Umbilical cord (tissue), 2 donors: Measurements from ENCODE around the gene RGS9. TPM values are rescaled to one million over a fixed set of nuclear protein-coding genes. Genes with fewer than 3 reads are reported as not detected.
"Not testable (repeated sequence)": the region's sequence is repeated elsewhere in the genome, so short reads cannot be mapped to it uniquely, and the experiment has no call there.

Experiments
- DNase-seq: peaks from one replicate; pipeline ENCODE4 v3.0.0-alpha.2; 2015; ENCODE audit warnings: low spot score
- total RNA-seq: library from RNA; depleted of rRNA; stranded (reverse); fragments of >200 nt; gene quantifications from one replicate; pipeline ENCODE4 v1.2.3, GENCODE V29; 2014; ENCODE audit warnings: low replicate concordance; ENCODE audit not compliant: insufficient read depth

The RGS9 gene
- total RNA-seq, 1 donor from 2014 or later: 20.0 TPM

GRCh38 chr17:65207448-65207847 is 70.3 kb downstream of the RGS9 start:
- not testable (repeated sequence) for DNase-seq

DNA sequence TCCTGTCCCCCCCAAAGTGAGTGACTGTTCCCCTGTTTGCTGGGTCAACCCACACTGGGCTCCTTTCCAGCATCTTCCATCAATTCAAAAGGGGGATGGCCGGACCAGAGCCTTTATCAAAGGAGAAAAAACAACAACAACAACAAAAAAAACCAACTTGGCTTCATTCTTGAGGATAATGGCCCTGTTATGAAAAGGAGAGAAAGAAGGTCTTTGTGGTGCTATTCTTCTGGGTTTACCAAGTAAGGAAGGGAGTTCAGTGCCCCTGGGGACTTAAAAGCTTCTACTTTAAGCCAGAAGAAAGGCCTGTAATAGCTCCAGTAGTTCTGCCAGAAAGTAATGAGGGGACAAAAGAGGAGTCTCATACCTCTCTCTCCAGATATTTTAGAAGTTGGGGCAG is 71.5 kb downstream of the RGS9 start:
- no peak for DNase-seq

DNA sequence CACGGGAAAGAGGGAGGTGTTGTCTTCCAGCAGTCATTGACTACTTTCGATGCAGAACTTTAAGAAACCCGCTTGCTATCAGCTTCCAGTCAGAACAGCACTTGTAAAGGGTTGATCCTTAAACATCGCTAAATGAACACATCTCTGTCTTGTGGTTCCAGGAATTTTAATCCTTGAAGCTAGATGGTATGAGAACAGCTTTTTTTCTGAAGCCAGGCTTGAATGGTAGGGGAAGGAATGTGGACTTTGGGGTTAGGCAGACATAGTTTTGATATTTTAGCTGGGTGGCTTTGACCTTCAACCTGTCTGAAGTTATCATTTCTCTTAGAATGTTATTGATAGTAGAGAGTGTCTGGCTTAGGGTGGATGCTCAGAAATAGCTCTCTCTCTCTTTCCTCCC is 81.1 kb downstream of the RGS9 start:
- peak; percentile 43 for DNase-seq

- DNase-seq: no peak
Observed at GRCh38 chr17:65219124-65219523, 82.0 kb downstream of the RGS9 start.

DNA sequence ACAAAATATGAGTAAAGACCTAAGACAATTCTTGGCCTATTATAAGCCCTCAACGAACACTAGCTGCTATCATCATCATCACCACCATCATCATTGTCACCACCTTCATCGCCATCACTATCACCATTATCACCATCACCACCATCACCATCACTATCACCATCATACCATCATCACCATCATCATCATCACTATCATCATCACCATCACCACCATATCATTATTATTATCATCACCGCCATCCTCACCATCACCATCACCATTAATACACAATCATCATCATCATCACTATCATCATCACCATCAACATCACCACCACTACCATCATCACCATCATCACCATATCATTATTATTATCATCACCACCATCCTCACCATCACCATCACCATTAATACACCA is 82.5 kb downstream of the RGS9 start:
- no peak for DNase-seq

- DNase-seq: no peak
Observed at GRCh38 chr17:65220732-65221131, 83.6 kb downstream of the RGS9 start.

GRCh38 chr17:65222214-65222738 is 85.1 kb downstream of the RGS9 start:
- no peak for DNase-seq

DNA sequence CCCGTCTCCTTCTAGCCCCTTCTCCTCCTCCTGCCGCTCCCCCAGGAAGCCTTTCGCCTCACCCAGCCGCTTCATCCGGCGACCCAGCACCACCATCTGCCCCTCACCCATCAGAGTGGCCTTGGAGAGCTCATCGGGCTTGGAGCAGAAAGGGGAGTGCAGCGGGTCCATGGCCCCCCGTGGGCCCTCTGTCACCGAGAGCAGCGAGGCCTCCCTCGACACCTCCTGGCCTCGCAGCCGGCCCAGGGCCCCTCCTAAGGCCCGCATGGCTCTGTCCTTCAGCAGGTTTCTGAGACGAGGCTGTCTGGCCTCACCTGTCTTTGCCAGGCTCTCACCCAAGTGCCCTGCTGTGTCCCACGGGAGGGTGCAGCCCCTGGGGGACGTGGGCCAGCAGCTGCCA is 87.9 kb downstream of the RGS9 start:
- no peak for DNase-seq

DNA sequence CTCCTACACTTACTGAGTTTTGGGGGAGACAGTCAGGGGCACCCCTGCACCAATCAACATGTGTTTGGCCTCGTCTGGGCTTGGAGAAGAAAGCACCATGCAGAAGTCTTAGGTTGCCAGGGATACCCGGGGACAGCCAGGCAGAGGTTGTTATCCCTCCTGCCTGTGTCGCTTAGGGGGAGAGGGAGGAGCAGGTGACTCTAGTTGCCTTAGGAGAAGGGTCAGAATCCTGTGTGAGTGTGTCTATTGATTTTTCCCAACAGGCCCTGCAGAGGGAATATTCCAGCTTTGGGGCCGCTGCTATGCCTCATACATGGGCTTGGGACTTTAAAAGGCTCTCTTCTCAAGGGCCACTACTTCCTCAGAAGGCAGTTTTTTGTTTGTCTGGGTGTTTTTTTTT is 89.1 kb downstream of the RGS9 start:
- DNase-seq: no peak

DNA sequence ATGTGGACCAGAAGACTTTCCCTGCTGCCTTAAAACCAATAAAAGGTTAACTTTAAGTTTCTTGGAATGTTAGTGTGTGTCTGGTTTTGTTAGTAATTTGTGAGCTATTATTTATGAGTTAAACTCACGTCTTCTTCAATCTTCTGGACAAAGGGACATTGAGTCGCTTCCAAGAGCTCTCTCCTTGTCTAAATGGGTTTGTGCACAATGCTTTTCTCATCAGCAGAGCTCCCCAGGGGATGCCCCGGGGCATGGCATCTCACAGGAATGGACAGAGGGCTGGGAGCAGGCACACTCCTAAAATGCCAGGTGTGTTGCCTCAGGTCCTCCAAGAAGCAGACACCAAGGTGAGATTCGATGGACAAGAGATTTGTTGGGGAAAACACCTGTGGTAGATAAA is 90.5 kb downstream of the RGS9 start:
- DNase-seq: no peak

DNA sequence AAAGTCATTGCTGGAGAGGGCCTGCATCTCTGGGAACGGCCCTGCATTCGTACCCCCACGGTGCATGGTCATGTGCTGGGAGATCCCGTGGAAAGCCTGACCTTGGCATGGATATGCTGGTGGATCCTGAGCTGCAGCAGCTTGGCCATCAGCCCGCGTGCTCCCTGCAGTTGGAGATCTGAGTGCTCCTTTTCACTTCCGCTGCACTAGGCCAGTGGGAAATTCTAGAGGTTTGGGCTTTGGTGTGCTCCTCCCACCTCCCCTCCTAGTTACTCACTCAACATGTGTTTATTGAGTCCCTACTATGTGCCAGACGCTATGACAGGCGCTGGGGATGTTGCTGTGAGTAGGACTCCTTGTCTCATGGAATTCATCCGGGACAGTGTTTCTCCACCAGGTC is 91.1 kb downstream of the RGS9 start:
- no peak for DNase-seq

DNA sequence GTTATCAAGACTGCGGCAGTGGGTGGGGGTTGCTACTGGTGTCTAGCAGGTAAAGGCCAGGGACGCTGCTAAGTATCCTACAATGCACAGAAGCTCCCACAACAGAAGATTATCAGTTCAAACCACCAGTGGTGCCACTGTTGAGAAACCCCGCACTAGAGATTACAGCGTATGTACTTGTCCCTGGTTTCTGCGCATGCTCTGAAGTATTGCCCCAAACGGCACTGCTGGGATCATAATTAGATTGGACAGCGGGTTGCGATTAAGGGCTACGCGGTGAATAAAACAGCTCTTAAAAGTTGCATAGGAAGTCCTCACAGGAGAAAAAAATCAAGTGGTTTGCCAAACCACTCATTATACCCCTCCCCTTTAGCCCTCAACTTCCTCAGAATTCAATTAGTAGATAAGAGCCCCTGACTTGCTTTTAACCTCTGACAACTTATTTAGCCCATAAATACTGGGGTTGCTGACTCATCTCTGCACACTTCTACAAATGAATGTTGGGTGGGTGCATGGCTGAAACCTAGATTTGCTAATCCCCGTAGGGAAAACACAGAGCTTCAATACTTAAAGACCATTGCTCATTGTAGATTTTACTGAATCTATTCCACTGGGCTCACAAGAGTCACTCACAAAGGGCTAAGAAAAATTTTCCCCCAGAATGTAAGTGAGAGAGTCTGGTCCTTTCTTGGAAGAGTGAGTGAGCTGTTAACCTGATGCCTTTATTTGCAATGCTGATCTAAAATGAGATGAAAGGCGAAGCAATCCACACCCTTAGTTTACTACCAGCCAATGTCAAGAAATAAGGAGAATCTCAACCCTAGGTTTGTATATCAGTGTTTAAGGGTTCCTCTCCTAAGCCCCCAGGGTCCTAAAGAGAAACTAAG is 91.8 kb downstream of the RGS9 start:
- peak; percentile 46 for DNase-seq

DNA sequence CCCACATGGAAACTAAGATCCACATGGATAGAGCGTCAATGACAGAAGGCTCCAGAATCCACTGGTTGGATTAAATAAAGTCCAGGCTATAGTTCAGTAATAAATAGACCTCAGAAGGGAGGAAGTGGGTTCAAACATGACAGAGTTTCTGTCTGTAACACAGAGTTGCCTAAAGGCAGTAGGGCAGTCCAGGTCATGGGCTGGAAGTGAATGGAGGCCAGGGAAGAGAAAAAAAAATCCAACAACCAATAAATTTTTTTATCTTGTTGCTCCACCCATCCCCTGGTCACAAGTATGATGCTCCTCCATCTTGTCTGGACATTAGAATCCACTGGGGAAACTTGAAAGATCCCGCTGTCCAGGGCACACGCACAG is 92.4 kb downstream of the RGS9 start:
- DNase-seq: no peak

GRCh38 chr17:65230040-65230439 is 92.9 kb downstream of the RGS9 start:
- no peak for DNase-seq

DNA sequence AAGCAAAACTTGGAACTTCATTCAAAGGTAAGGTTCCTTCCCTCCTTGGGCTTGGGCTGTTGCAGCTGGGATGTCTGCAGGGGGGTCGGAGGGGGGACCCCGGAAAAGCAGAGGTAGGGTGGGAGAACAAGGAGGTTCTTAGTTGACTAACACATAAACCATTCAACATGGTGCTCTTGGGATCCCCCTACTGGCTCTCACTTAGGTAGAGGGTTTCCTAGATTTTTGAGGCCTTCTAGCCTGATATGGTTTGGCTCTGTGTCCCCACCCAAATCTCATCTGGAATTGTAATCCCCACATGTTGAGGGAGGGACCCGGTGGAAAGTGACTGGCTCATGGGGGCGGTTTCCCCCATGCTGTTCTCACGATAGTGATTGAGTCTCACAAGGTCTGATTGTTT is 93.9 kb downstream of the RGS9 start:
- no peak for DNase-seq

- DNase-seq: peak; percentile 90
Observed at GRCh38 chr17:65231662-65232335, 94.6 kb downstream of the RGS9 start.

- no peak for DNase-seq
Observed at GRCh38 chr17:65235284-65235683, 98.1 kb downstream of the RGS9 start.

DNA sequence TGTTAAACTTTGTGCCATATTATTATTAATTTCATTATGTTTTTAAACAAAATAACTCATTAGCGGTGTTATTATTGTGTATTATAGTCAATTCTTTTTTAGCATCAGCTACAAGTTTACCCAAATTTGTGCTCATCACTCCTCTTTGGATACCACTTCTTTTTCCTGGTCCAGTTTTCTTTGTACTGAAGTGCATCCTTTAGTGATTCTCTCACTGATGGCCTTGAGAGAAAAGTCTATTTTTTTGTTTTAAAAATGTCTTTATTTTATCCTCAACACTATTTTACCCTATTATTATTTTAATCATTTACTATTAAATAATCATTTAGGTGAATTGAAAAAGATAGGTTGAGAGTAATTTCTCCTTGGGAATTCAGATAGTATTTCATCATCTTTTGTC is 99.2 kb downstream of the RGS9 start:
- DNase-seq: no peak

DNA sequence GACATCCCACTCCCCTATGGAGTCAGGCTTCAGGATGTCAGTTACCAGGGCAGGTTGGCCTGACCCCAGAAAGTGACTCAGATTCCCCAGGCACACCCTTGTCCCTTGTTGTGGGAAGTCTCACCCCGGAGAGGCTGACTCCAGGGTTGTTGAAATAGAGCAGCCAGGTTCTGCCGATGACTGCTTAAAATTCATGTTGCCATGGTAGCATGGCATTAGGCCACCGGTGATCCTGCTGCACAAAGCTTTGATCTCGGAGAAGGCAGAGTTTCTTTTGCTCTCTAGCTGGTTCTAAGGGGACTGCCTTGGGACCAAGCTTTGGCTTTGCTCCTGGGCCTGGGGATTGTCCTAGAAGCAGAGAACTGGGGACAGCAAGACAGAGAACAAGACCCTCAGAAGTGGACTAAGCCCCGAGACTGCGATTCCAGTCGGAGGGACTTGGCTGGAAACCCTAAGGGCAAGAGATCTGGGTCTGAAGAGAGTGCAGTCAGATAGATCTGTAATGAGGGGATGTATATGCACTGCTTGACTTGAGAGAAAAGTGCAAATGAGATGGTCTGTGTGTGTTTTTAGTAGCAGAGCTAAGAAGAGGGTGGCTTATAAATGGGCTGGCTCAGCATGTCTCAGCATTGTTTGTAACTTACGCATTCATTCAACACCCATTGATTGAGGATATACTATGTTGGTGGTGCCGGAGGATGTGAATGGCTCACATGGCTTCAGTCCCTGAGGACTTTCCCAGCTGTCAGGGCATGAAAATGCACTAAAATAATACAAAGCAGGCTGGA is 106.9 kb downstream of the RGS9 start:
- peak; percentile 70 for DNase-seq

- DNase-seq: no peak
Observed at GRCh38 chr17:65246252-65246651, 109.1 kb downstream of the RGS9 start.

DNA sequence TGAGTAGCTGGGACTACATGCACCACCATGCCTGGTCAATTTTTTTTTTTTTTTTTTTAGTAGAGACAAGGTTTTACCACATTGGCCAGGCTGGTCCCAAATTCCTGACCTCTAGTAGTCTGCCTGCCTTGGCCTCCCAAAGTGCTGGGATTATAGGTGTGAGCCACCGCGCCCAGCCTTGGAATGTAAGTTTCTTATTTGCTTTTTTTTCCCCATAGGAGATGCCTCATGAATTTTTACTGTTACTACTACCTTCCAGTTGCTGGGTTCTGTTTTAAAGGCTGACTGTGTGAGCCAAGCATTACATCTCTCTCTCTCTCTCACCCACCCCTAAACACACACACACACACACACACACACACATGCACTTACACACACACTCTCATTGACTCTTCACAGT is 112.6 kb downstream of the RGS9 start:
- no peak for DNase-seq

- peak; percentile 19 for DNase-seq
Observed at GRCh38 chr17:65254166-65254565, 117.0 kb downstream of the RGS9 start.
